Hematopoietic multipotent progenitor cell (in vitro differentiated cells): ENCODE measurements around the gene IGFBPL1. TPM values are rescaled to one million over a fixed set of nuclear protein-coding genes. Genes with fewer than 3 reads are reported as not detected.
A peak's percentile ranks its signal among the peaks of the same experiment; 100 is the strongest.
"Not testable (repeated sequence)": the region's sequence is repeated elsewhere in the genome, so short reads cannot be mapped to it uniquely, and the experiment has no call there.

ENCODE experiments used
- DNase-seq, 3 donors: peaks; one replicate each; pipeline ENCODE4 v3.0.0-alpha.2; 2011 to 2015; ENCODE audit warnings: low read depth in 2 of 3, low spot score in 2 of 3
- total RNA-seq: library from RNA; depleted of rRNA; stranded (reverse); fragments of >200 nt; gene quantifications from one replicate; pipeline ENCODE4 v1.2.3, GENCODE V29; 2012

Gene IGFBPL1
- total RNA-seq, 1 donor = under 0.01 TPM

DNA sequence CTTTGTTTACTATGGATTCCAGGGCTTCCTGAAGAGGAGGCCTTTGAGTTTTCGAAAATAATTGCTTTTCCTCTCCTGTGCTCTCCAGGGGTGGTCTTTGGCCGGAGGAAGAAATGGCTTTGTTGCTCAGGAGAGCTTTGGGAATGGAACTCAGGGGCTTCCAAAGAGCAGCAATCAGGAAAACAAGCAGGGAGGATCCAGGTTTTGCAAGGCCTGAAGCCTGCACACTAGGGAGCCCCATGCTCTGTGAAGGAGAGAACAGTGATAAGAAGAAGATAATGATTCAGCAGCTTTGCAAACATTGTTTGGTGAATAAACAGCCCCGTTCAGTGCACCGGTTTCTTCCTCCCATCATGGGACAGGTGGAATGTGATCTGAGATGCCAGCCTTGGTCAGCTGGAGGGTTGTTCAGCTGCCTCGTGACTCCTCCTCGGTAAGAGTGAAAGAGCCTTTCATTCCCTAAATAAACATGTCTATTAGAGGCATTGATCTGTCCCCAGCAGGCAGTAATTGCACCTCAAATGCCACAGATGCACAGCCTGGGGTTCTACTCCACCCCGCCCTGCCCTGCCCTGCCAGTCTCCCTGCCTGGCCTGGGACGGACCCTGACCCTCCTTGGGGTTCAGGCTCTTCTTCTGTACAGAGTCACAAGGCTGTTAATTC, 43.3 kb downstream of the IGFBPL1 start:
- no peak for DNase-seq

- DNase-seq = no peak
These were observed 43.9 kb downstream of the IGFBPL1 start for GRCh38 chr9:38380230-38380871.

GRCh38 chr9:38377336-38378083, 46.7 kb downstream of the IGFBPL1 start:
- DNase-seq = not testable (repeated sequence)

- DNase-seq = no peak
These were observed 48.1 kb downstream of the IGFBPL1 start for GRCh38 chr9:38376021-38376670.

GRCh38 chr9:38375572-38375963, 48.7 kb downstream of the IGFBPL1 start:
- DNase-seq = no peak

- no peak for DNase-seq
These were observed 49.2 kb downstream of the IGFBPL1 start for GRCh38 chr9:38374847-38375571.

DNA sequence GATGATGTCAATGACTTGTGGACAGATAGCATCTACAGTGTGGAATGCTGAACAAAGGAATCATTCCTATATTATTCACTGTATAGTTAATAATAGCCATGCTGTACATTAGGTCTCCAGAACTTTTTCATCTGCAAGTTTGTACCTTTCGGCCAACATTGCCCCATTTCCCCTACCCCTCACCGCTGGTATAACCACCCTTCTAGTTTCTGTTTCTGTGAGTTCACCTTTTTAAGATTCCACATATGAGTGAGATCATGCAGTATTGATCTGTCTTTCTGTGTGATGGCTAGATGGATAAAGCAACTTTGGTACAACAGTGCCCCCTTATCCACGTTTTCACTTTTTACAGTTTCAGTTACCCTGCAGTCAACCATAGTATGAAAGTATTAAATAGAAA, 50.6 kb downstream of the IGFBPL1 start:
- no peak for DNase-seq

- DNase-seq = no peak
These were observed 51.3 kb downstream of the IGFBPL1 start for GRCh38 chr9:38372762-38373619.

GRCh38 chr9:38371495-38371894, 52.8 kb downstream of the IGFBPL1 start:
- peak in 2 of 3 donors; percentile 23 to 62 for DNase-seq

DNA sequence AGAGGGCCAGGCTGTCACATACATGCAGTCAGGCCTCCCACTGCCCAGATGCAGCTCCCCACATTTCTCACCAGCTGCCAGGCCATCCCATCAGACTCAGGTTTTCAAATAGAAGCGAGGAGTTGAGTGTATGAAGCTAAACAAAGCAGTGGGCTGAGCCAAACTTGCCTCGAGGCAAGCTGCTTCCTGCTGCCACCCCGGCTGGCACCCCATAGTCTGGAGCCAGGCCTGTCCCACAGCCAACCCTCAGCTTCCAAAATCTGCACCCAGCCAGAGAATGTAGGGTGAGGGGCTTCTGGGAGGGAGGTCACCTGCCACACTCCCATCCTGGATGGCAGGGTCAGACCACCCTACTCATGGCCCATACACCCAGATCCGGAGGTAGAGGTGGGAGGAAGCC, 54.1 kb downstream of the IGFBPL1 start:
- DNase-seq = no peak

- no peak for DNase-seq
These were observed 55.5 kb downstream of the IGFBPL1 start for GRCh38 chr9:38368731-38369130.

- DNase-seq = no peak
These were observed 56.4 kb downstream of the IGFBPL1 start for GRCh38 chr9:38367898-38368297.

- no peak for DNase-seq
These were observed 60.7 kb downstream of the IGFBPL1 start for GRCh38 chr9:38363589-38363925.

GRCh38 chr9:38362852-38363588, 61.2 kb downstream of the IGFBPL1 start:
- peak in 2 of 3 donors; percentile 73 to 84 for DNase-seq

DNA sequence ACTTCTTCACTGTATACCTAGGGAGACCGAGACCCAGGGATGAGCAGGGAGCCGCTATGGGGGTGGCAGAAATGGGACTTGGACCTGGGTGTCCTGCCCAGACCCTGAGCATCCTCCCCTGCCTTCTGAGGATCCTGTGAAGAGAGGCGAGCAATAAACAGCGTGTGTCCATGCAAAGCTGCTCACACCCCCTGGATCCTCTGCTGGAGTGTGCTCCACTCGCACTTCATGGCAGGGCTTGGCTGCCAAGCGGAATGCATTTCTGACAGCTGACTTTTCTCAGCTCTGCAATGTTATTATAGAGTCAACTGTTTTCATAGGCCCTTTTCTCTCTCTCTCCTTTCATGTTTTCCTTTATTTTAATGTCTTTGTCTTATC, 62.8 kb downstream of the IGFBPL1 start:
- DNase-seq = no peak

- no peak for DNase-seq
These were observed 63.3 kb downstream of the IGFBPL1 start for GRCh38 chr9:38360839-38361472.

GRCh38 chr9:38359689-38360385, 64.4 kb downstream of the IGFBPL1 start:
- DNase-seq = no peak

DNA sequence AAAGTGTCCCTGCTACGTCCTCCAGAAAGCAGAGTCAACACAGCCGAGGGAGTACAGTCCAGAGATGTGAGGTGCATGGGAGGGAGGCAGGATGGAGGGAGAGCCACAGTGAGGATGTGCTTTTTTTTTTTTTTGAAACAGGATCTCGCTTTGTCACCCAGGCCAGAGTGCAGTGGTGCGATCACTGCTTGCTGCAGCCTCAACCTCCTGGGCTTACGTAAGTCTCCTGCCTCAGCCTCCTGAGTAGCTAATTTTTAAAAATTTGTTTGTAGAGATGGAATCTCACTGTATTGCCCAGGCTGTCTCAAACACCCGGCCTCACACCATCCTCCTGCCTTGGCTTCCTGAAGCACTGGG, 65.0 kb downstream of the IGFBPL1 start:
- DNase-seq = no peak
